HG03280 (cell line): ENCODE measurements around the gene LSM6.

Experiments used
- ATAC-seq: cut with Tn5 transposase; IDR thresholded peaks from one replicate; pipeline ENCODE4 v1.9.1; 2021; ENCODE audit warnings: mild to moderate bottlenecking, moderate library complexity; ENCODE audit not compliant: unreplicated experiment

LSM6 gene

DNA sequence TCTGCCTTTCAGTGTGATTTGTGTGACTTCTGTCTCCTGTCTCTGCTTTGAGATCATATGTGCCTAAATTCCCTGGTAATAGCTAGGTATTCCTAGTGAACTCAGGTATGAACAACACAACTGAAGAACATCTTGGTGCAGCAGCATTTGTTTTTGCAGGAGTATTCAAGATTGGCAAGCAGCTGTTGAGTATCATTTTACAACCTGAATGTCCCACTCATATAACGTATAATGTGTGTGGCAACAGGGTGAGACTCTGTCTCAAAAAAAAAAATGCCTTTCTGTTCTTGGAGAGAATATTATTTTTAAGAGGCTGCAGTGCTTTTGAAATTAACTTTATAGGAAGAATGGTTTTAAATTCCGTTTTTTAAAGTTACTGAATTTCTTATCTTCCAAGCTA lies 7.7 kb downstream of the LSM6 start:
- ATAC-seq, result no peak

DNA sequence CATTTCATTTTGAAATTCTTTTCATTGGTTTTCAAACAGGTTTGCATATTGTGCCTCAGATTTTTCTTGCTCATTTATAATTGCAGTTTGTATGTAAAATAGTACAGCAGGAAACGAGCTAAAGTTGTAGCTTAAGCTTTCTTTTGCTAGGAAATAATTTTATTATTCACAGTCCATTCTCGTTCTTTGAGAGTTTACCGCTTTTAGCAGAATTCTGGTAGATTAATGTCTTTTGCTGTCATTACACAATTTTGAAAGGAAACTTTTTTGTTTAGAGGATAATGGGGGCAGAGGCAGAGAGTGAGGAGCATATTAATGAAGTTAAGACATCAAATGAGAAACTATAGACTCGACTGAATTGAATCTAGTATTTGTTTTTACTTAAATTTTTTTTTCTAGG lies 10.5 kb downstream of the LSM6 start:
- no peak for ATAC-seq

GRCh38 chr4:146186596-146186995 lies 11.1 kb downstream of the LSM6 start:
- no peak for ATAC-seq

DNA sequence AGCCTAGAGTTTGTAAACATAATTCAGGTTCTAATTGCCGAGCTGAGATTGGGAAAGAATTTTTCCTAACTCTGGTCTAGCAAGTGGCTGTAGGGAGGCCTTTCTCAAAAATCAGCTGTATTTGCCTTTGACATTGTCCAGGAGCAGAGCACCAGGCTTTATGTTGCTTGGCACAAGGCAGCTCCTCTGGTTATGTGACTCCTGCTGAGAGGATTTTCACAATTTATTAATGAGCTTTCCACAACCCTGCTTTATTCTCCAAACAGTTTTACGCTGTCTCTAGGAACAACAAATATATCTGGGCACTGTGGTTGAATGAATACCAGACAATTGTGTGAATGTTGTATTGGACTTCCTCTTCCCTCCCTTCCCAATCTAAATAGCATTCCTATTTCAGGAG lies 14.9 kb downstream of the LSM6 start:
- ATAC-seq, result no peak

DNA sequence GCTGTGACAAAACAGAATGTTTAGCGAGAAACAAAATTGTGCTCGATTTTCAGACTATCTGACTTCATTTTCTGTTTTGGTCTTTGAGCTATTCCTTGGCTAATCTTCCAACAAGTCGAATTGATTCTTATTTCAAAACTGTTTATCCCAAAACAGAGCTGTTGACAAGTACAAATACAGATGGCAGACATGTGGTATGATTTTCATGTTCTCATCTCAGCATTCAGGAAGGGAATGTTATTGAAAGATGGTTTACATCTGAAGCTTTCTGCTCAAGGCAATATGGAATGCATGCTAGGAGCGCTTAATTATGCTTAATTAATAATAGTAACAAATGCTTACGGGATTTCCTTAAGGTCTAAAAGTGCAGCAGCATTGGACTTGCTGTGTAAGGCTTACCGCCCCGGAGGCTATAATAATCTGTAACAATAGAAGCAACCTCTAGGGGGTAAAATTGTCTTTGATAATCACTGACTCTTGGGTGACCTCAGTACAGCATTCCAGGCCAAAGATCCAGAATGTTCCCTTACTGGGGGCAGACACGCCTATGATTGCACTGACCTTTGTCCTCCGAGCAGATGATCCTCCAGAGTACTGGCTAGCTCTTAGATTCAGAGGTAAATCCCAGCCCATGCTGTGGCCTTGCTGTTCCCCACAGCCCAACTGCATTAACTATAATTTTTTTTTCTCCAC lies 16.4 kb downstream of the LSM6 start:
- ATAC-seq, result no peak

GRCh38 chr4:146193628-146194027 lies 18.1 kb downstream of the LSM6 start:
- no peak for ATAC-seq

GRCh38 chr4:146194212-146194611 lies 18.7 kb downstream of the LSM6 start:
- no peak for ATAC-seq

DNA sequence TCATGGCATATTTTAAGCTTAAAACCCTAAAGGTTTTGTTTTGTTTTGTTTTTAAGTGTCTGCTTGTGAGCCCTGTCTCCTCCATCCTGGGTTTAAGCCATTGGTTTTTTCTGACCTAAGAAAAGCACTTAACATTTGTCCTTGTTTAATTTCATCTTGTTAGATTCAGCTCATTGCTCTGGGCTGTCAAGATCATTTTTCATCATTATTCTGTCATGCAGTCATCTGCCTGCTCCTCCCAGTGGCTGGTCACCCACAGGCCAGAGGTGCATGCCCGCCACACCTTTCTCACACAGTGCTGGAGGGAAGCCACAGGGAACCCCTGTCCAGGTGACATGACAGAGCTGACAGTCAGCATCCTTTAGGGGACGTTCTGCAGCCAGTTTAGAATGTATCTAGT lies 27.1 kb downstream of the LSM6 start:
- ATAC-seq, result no peak

DNA sequence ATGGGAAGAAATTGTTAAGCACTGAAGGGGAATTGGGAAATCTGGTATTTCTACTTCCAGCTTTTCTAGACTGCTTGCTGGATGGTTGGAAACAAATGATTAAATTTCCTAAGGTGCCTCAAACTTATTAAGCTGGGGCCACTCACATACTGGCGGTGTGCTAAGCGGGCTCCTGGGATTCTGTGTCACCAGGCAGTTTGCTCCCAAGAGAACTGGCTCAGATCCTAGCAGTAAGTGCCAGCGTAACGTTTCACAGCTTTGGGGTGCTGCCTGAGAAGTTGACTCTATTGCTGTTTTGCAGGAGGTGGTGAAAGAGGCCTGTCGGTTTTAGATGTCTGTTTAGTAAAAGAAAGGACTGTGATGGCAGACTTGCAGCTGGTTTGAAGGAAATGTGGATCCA lies 31.9 kb downstream of the LSM6 start:
- ATAC-seq, result no peak

DNA sequence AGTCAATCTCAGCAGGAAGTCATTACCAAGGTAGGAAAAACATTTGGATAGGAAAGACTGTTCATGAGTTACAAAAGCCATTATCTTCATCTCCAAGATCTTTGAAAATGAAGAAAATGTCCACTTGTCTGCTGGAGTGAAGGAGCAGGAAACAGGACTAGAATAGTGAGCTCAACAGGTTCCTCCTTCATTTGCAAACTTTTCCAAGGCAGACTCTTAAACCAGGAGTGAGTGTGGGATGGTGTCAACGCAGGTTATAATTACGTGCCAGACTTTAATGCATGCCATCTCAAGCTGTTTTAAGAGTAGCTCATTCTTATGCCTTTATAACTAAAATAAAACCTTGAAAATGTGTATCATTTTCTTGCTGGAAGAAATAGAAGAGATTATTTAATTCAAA lies 35.4 kb downstream of the LSM6 start:
- no peak for ATAC-seq

- ATAC-seq, result no peak
Measured at GRCh38 chr4:146211440-146211839, 35.9 kb downstream of the LSM6 start.

DNA sequence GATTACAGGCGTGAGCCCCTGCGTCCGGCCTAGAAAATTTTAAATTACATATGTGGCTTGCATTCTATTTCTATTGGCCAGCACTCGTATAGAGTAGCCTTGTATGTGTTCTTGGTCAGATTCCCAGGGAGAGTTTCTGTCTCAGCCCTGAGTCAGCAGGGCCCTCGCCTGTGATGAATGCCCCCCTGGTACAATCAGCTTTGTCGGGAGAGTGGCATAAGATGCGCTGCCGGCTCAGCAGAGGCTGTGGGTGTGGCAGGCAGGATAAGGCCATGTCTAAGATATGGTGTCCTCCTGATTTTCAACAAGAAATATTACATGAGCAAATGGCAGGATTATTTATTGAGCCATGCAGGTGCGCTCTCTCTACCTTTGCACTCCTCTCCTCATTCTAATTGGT lies 37.3 kb downstream of the LSM6 start:
- no peak for ATAC-seq

GRCh38 chr4:146214238-146214637 lies 38.7 kb downstream of the LSM6 start, which contains the start of gene REELD1:
TSS of gene REELD1 (plus strand) at chr4:146214538. CDS start at chr4:146216953, 2,415 bp downstream.
- ATAC-seq, result no peak

- ATAC-seq, result no peak
Measured at GRCh38 chr4:146222313-146222712, 46.8 kb downstream of the LSM6 start.

DNA sequence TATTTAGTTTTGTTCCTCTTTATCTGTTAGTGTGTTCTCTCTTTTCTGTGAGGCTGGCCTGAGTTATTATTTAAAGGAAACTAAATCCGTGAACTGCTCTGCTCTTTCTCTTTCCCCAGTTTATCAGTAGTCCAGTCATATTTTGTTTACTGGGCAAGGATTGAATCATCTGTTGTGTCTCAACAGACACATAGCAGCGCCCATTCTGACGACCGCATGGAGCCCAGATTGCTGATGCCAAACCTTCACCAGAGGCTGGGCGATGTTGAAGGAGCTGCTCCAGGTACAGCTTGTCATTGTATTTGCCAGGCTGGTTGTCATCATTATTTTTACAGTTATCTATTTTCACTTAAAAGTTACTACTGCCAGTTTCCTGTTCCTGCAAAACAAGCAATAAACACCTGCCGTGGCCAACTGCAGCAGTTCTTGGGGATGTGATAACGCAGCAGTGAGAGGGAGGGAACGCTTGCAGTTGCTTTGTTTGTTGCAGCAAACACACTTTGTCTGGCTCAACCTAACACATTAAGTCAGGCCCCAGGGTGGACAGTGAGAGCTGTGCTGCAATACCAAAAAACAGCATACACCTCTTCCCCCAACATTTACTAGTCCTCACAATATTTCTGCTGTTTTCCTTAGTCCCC lies 48.9 kb downstream of the LSM6 start:
- ATAC-seq, result no peak

- no peak for ATAC-seq
Measured at GRCh38 chr4:146229406-146229805, 53.9 kb downstream of the LSM6 start.

- ATAC-seq, result no peak
Measured at GRCh38 chr4:146232131-146232722, 56.7 kb downstream of the LSM6 start.

DNA sequence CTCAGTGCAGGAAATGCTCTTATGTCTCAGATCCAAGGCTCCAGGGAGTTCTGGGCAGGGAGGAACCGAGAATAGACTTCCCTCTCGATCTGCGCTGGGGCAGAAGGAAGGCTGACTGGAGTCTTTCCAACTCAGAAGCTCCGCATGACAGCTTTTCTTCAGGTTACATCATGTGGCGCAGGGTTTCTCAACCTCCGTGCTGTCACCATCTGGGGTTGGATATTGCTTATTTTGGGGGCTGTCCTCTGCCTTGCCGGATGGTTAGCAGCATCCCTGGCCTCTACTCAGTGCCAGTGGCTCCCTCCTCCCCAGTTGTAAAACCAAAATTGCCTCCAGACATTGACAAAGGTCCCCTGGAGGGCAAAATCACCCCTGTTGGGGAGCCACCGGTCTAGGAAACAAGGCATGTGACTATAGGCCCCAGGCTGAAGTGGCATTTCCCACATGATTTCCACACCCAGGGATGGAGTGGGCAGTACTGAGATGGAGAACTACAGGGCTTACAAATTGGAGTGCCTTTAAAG lies 60.2 kb downstream of the LSM6 start:
- no peak for ATAC-seq

DNA sequence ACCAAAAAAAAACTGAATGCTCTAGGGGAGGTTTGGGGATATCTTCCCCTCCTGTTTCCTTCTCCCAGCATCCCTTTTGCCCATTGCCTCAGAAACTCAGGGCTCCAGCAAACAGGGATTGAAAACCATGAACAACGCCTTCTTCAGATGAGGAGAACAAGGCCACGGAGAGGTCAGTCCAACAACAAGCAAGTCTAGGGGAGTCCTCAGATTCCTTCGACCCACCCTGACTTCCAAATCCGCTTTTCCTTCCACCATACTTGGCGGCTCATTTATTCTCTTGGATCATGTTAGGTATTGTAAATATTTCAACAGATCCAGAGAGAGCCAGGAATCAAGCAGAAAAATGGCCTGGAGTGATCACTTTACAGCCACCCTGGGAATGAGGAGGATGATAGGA lies 60.7 kb downstream of the LSM6 start:
- ATAC-seq, result no peak

DNA sequence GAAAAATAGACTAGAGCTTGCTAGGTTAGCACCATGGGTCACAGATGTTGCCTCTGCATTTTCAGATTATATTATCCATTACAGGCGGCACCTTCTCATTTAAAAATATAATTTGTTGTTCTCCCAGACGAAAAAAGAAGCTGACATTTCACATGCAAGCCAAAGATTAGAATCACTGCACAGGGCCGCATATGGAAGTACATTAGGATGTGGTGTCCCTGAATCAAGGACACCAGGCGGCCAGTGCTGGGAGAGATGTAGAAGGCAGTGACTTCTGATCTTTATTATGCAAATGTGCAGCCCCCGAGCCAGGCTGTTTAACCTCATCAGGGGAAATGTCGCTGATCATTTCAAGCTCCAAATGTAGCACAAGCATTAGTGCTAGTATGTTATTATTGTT lies 61.6 kb downstream of the LSM6 start:
- no peak for ATAC-seq

DNA sequence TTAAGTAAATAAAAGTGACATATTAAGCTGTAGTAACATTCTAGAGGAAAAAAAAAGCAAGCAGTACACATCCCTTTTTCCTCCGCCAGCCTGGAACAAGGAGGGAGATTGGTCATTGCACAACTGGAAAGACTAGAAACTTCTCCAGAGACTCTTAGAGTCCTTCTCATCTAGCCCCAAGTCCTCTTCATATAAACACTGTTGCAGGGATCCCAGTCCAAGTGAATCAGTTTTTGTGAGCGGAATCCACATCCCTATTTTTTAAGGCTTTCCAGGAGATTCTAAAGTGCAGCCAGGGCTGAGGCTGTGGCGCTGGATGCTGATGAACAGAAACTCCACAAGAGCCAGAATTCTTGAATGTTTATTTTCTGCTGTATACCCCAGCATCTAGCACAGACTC lies 62.6 kb downstream of the LSM6 start:
- ATAC-seq, result no peak
